H9 (cell line): ENCODE results near the gene MMP17. TPM values are rescaled to one million over a fixed set of nuclear protein-coding genes. Genes with fewer than 3 reads are reported as not detected.

Experiments used
- DNase-seq: peaks from one replicate; pipeline ENCODE4 v3.0.0-alpha.2; 2017
- H2AFZ ChIP-seq: one replicate; pipeline ENCODE4 v1.6.1; 2013; ENCODE audit warnings: mild to moderate bottlenecking, low read length, control low read depth, moderate library complexity
- H2AK5ac ChIP-seq: 2 replicates; pipeline ENCODE4 v1.6.1; 2013; ENCODE audit warnings: low read length, control low read depth, mixed read lengths; ENCODE audit not compliant: insufficient read length
- H2BK120ac ChIP-seq: one replicate; pipeline ENCODE4 v1.6.1; 2013; ENCODE audit warnings: low read depth, mild to moderate bottlenecking, low read length, control low read depth, inconsistent platforms; ENCODE audit not compliant: poor library complexity, severe bottlenecking
- H2BK12ac ChIP-seq: 2 replicates; pipeline ENCODE4 v1.6.1; 2013; ENCODE audit warnings: low read length, control low read depth, mixed read lengths, low read depth; ENCODE audit not compliant: insufficient read length
- H2BK15ac ChIP-seq: 2 replicates; pipeline ENCODE4 v1.6.1; 2013; ENCODE audit warnings: low read depth, low read length, control low read depth
- H2BK20ac ChIP-seq: one replicate; pipeline ENCODE4 v1.6.1; 2013; ENCODE audit warnings: low read depth, mild to moderate bottlenecking, low read length, control low read depth, inconsistent platforms; ENCODE audit not compliant: poor library complexity, severe bottlenecking
- H2BK5ac ChIP-seq: 2 replicates; pipeline ENCODE4 v1.6.1; 2013; ENCODE audit warnings: low read length, control low read depth, mixed read lengths; ENCODE audit not compliant: insufficient read length
- H3K14ac ChIP-seq: 2 replicates; pipeline ENCODE4 v1.6.1; 2013; ENCODE audit warnings: low read length, control low read depth; ENCODE audit not compliant: insufficient read depth
- H3K18ac ChIP-seq: 2 replicates; pipeline ENCODE4 v1.6.1; 2013; ENCODE audit warnings: low read depth, mild to moderate bottlenecking, mixed read lengths, low read length, control low read depth; ENCODE audit not compliant: insufficient read length
- H3K23ac ChIP-seq: 2 replicates; pipeline ENCODE4 v1.6.1; 2013; ENCODE audit warnings: low read length, control low read depth, mixed read lengths, low read depth; ENCODE audit not compliant: insufficient read length
- H3K23me2 ChIP-seq: 2 replicates; pipeline ENCODE4 v1.6.1; 2013; ENCODE audit warnings: low read depth, mild to moderate bottlenecking, mixed read lengths, low read length, control low read depth; ENCODE audit not compliant: insufficient read length, poor library complexity, severe bottlenecking
- H3K27ac ChIP-seq: 2 replicates; pipeline ENCODE4 v1.5.1; 2013; ENCODE audit warnings: low read length, control low read depth, mixed read lengths, low read depth; ENCODE audit not compliant: insufficient read length
- H3K27me3 ChIP-seq: 2 replicates; pipeline ENCODE4 v1.6.1; 2013; ENCODE audit warnings: low read length, control low read depth, inconsistent platforms; ENCODE audit not compliant: insufficient read depth
- H3K4ac ChIP-seq: 2 replicates; pipeline ENCODE4 v1.6.1; 2013; ENCODE audit warnings: low read depth, mild to moderate bottlenecking, control low read depth, inconsistent platforms, low read length, moderate library complexity
- H3K4me1 ChIP-seq: 2 replicates; pipeline ENCODE4 v1.6.1; 2013; ENCODE audit warnings: low read length, control low read depth, inconsistent platforms; ENCODE audit not compliant: insufficient read depth
- H3K4me2 ChIP-seq: 2 replicates; pipeline ENCODE4 v1.6.1; 2013; ENCODE audit warnings: low read length, control low read depth, mixed read lengths; ENCODE audit not compliant: insufficient read length, insufficient read depth
- H3K56ac ChIP-seq: 2 replicates; pipeline ENCODE4 v1.6.1; 2013; ENCODE audit warnings: low read depth, mild to moderate bottlenecking, mixed read lengths, low read length, control low read depth; ENCODE audit not compliant: insufficient read length
- H3K79me1 ChIP-seq: 2 replicates; pipeline ENCODE4 v1.6.1; 2013; ENCODE audit warnings: low read depth, mild to moderate bottlenecking, moderate library complexity, low read length, control low read depth, inconsistent platforms; ENCODE audit not compliant: insufficient read depth, poor library complexity, severe bottlenecking
- H3K79me2 ChIP-seq: 2 replicates; pipeline ENCODE4 v1.6.1; 2013; ENCODE audit warnings: low read length, control low read depth, inconsistent platforms; ENCODE audit not compliant: insufficient read depth
- H3K9ac ChIP-seq: 2 replicates; pipeline ENCODE4 v1.6.1; 2013; ENCODE audit warnings: low read length, control low read depth, mixed read lengths; ENCODE audit not compliant: insufficient read length; ENCODE audit errors: extremely low read depth
- H3K9me3 ChIP-seq: one replicate; pipeline ENCODE4 v1.6.1; 2013; ENCODE audit warnings: low read depth, low read length, inconsistent platforms; ENCODE audit not compliant: control insufficient read depth
- H3T11ph ChIP-seq: one replicate; pipeline ENCODE4 v1.6.1; 2013; ENCODE audit warnings: mild to moderate bottlenecking, low read length, control low read depth, inconsistent platforms
- H4K20me1 ChIP-seq: one replicate; pipeline ENCODE4 v1.6.1; 2013; ENCODE audit not compliant: control insufficient read depth, insufficient read length, insufficient read depth
- H4K5ac ChIP-seq: 2 replicates; pipeline ENCODE4 v1.6.1; 2013; ENCODE audit warnings: low read depth, mild to moderate bottlenecking, mixed read lengths, low read length, control low read depth; ENCODE audit not compliant: insufficient read length
- H4K8ac ChIP-seq: replicated peaks from 2 replicates; pipeline ENCODE4 v1.6.1; 2013; ENCODE audit warnings: low read length, control low read depth, mixed read lengths, low read depth; ENCODE audit not compliant: insufficient read length
- H4K91ac ChIP-seq: 2 replicates; pipeline ENCODE4 v1.6.1; 2013; ENCODE audit warnings: low read depth, mild to moderate bottlenecking, moderate library complexity, mixed read lengths, low read length, control low read depth; ENCODE audit not compliant: insufficient read length
- H3K27ac Mint-ChIP-seq, 3 experiments: 2 replicates in 2 of 3; 3 replicates in 1 of 3; pipeline ENCODE4 v1.8.0; 2020 to 2021; ENCODE audit warnings: mixed read lengths in 3 of 3, mild to moderate bottlenecking in 1 of 3, moderate library complexity in 1 of 3
- H3K27me3 Mint-ChIP-seq: 2 replicates; pipeline ENCODE4 v1.8.0; 2021; ENCODE audit warnings: low read depth, mild to moderate bottlenecking, moderate library complexity, mixed read lengths
- H3K36me3 Mint-ChIP-seq, 3 experiments: 2 replicates in 2 of 3; 3 replicates in 1 of 3; pipeline ENCODE4 v1.8.0; 2020 to 2021; ENCODE audit warnings: low read depth in 3 of 3, mixed read lengths in 3 of 3; ENCODE audit not compliant: insufficient read depth in 1 of 3
- H3K4me1 Mint-ChIP-seq, 2 experiments: 2 replicates each; pipeline ENCODE4 v1.8.0; 2020; ENCODE audit warnings: mixed read lengths in 2 of 2
- H3K4me3 Mint-ChIP-seq, 2 experiments: 2 replicates in 1 of 2; 3 replicates in 1 of 2; pipeline ENCODE4 v1.8.0; 2020 to 2021; ENCODE audit warnings: mild to moderate bottlenecking in 2 of 2, mixed read lengths in 2 of 2, moderate library complexity in 1 of 2
- H3K9me3 Mint-ChIP-seq, 2 experiments: 2 replicates in 1 of 2; 3 replicates in 1 of 2; pipeline ENCODE4 v1.8.0; 2020; ENCODE audit warnings: mild to moderate bottlenecking in 2 of 2, mixed read lengths in 2 of 2, moderate library complexity in 1 of 2
- WGBS: extraction: QIAGEN DNeasy Blood & Tissue Kit; methylation state at CpG from one replicate; pipeline ENCODE4 v1.1.7; 2013; ENCODE audit warnings: missing lambda C conversion rate, low lambda C conversion rate, mixed read lengths; ENCODE audit not compliant: insufficient read length; ENCODE audit errors: extremely low coverage; 5-methylcytosine and 5-hydroxymethylcytosine counted together
- total RNA-seq: library from RNA; stranded (reverse); gene quantifications from 2 replicates; pipeline ENCODE4 v1.2.1, GENCODE V29; 2021
- TF ChIP-seq, protein P1 (sequence below): fragments of 200-600 bp; sonication (generic); conservative IDR thresholded peaks from 3 replicates; pipeline ENCODE4 v1.8.0; 2021; ENCODE audit warnings: antibody characterized with exemption, mild to moderate bottlenecking

Gene MMP17
- total RNA-seq, 1 experiment from 2014 or later = 14.8 TPM

DNA sequence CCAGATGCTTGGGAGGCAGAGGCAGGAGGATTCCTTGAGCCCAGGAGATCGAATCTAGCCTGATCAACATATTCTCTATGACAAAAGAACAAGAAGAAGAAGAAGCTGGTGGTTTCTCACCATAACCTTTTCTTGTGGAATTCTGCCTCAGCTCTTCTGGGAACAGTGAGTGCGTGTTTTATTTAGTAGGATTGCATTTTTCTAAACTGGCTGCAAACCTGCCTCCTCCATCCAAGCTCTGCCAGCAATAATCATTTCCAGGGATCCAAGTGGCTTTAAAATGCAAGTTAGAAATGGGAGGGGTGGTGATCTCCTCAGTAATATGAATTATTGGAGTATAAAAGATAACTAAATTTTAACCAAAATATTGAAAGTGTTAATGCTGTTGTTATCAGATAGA lies 46.1 kb upstream of the MMP17 start:
- Histone ChIP-seq H2BK120ac (no peak overlapping the region), H3K56ac (no peak overlapping the region), H3K4me2 (no peak overlapping the region), H2AFZ (no peak overlapping the region), H2AK5ac (no peak overlapping the region), H3K9ac (no peak overlapping the region), H2BK20ac (no peak overlapping the region), H4K20me1 (no peaks in the 10 kb centered on the region), H3K18ac (no peak overlapping the region), H2BK15ac (no peak overlapping the region), H3K14ac (no peak overlapping the region), H3K23me2 (no peaks in the 10 kb centered on the region), H3K27ac (no peak overlapping the region), H2BK5ac (no peak overlapping the region), H2BK12ac (no peak overlapping the region), H4K91ac (no peak overlapping the region), H4K8ac (no peak overlapping the region), H3K4ac (no peak overlapping the region), H3K23ac (no peak overlapping the region), H3K27me3 (no peaks in the 10 kb centered on the region), H4K5ac (no peak overlapping the region), H3K79me2 (no peaks in the 10 kb centered on the region), H3K79me1 (no peaks in the 10 kb centered on the region), H3T11ph (no peak overlapping the region), H3K9me3 (no peaks in the 10 kb centered on the region), H3K4me1 (peaks cover 6% of the 10 kb centered on the region; the same call in 1 of the 2 replicates)
- TF ChIP-seq, protein P1, sequence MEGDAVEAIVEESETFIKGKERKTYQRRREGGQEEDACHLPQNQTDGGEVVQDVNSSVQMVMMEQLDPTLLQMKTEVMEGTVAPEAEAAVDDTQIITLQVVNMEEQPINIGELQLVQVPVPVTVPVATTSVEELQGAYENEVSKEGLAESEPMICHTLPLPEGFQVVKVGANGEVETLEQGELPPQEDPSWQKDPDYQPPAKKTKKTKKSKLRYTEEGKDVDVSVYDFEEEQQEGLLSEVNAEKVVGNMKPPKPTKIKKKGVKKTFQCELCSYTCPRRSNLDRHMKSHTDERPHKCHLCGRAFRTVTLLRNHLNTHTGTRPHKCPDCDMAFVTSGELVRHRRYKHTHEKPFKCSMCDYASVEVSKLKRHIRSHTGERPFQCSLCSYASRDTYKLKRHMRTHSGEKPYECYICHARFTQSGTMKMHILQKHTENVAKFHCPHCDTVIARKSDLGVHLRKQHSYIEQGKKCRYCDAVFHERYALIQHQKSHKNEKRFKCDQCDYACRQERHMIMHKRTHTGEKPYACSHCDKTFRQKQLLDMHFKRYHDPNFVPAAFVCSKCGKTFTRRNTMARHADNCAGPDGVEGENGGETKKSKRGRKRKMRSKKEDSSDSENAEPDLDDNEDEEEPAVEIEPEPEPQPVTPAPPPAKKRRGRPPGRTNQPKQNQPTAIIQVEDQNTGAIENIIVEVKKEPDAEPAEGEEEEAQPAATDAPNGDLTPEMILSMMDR = no peak
- Mint-ChIP-seq H3K9me3 (no peaks in the 10 kb centered on the region), H3K4me3 (no peak overlapping the region), H3K4me1 (peaks cover 27 to 28% of the 10 kb centered on the region in 2 experiments), H3K27ac (peak overlapping the region in 2 of 3 experiments; percentile 61 to 87; a peak in 2 of 7 replicates), H3K27me3 (no peaks in the 10 kb centered on the region), H3K36me3 (peaks cover 25 to 54% (median 38%) of the 10 kb centered on the region in 3 experiments)
- no peak for DNase-seq
- WGBS = no CpG with 5 or more reads among the region's 2 CpGs
